ENCODE data around the gene KIF26B.
"Not testable (repeated sequence)": the region's sequence is repeated elsewhere in the genome, so short reads cannot be mapped to it uniquely, and the experiment has no call there.

Gene KIF26B

GRCh38 chr1:245330951-245331350, 176.2 kb downstream of the KIF26B start:
- no peak for FAIRE-seq

GRCh38 chr1:245332085-245332484, 177.3 kb downstream of the KIF26B start:
- no peak for FAIRE-seq

GRCh38 chr1:245332513-245332912, 177.7 kb downstream of the KIF26B start:
- FAIRE-seq, result no peak

DNA sequence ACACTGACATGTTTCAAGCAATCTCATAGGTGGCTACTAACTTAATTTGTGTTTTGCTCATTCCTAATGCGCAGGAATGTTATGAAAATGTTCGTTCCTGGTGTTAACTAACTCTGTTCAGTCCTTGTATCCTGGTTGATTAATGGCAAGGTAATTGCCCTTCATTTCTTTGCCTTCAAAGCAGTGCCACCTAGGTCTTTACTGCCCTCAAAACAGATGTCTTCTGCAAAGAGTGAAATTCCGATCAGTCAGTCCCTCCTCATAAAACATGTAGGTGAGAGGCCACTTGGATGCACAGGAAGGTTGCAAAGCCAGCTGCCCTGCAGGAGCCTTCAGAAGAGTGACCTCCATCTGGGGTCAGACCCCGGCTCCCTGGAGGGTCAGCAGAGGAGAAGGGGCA, 179.4 kb downstream of the KIF26B start:
- FAIRE-seq, result no peak

DNA sequence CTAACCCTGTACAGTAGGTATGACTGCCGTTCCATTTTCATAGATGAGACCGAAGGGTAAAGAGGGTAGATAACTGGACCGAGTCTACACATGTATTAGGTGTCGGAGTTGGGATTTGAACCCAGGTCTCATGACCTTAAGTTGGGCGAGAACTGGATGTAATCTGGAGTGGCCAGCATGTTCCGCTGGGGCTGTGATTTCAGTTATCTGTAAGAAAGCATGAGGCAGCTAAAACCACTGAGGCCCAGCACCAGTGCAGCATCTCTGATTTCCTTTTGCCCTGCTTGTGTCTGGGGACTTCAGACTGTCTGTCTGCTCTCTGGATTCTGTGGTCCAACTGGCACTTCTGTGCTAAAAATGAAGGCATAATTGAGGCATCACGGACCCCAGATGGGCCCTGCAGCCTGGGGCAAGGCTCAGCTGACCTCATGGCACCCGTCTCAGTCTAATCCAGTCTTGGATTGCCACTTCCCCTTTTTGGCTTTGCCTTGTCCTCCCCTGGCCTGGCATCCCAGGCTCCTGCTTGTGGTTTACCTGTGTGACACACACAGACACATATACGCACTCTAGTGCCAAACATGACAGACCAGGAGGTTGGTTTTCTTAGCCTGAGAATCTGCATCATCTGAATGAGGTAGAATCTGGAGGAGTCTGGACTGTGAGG, 180.2 kb downstream of the KIF26B start:
- FAIRE-seq, result no peak

DNA sequence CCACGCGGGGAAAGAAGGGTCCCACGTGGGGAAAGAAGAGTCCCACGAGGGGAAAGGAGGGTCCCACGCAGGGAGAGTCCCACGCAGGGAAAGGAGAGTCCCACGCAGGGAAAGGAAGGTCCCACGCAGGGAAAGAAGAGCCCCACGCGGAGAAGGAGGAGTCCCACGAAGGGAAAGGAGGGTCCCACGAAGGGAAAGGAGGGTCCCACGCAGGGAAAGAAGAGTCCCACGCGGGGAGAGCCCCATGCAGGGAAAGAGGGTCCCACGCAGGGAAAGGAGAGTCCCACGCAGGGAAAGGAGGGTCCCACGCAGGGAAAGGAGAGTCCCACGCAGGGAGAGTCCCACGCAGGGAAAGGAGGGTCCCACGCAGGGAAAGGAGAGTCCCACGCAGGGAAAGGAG, 180.9 kb downstream of the KIF26B start:
- FAIRE-seq, result not testable (repeated sequence)

DNA sequence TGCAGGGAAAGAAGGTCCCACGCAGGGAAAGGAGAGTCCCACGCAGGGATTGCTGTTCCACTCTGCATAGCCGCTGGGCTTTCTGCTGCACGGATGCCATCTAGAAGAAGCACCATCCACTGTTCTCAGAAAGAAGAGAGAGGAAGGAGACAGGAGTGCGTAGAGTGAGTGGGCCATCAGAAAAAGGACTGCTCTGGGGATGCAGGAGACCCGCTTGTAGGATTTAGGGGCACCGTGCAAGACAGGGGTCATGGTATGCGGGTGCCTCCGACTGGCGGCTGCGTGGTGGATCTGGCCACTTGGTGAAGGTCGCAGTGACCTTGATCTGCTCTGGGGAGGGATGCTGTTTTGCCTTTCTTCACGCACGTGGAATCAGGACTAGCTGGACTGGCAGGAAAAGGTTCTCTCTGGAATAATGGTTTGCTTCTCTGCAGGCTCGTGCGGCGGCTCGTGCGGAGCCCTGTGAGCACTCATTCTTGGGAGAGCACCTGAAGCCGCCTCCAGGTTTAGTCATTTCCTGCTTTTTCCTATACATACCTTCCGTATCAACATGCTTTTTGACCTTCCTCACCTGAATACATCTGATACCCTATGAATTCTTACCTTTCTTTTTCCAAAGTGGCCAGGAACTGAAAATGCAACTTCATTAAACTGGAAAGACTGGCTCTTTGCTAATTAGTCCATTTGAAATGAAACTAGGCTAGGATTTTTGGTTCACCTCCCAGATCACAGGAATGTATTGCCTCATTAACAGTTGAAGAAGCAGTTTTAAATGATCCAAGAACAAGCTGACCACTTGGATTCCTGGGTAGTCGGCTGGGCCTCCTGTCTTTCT, 181.6 kb downstream of the KIF26B start:
- FAIRE-seq, result no peak

GRCh38 chr1:245336984-245337355, 182.2 kb downstream of the KIF26B start:
- FAIRE-seq, result not testable (repeated sequence)

- no peak for FAIRE-seq
Observed at GRCh38 chr1:245337829-245338484, 183.2 kb downstream of the KIF26B start.

- FAIRE-seq, result no peak
Observed at GRCh38 chr1:245338485-245338877, 183.7 kb downstream of the KIF26B start.

DNA sequence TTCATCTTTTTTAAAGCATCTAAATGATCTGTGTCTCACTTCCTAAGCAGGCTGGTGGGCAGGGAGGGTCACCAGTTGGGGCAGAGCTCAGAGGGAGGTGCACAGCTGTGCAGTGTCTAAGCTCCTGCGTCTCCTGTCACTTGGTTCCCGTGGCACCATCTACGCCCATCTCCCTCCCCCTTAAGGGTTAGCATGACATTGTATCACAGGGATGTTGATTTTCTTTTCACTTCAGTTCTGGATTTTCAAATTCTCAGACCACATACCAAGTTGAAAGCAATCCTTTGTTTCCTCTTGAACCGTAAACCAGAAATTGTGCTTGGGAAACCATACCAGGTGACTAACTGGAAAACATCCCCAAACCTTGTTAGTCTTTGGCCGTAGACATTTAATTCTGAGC, 187.0 kb downstream of the KIF26B start:
- no peak for FAIRE-seq

GRCh38 chr1:245345191-245345884, 190.6 kb downstream of the KIF26B start:
- FAIRE-seq, result no peak

GRCh38 chr1:245348626-245349025, 193.8 kb downstream of the KIF26B start:
- no peak for FAIRE-seq

DNA sequence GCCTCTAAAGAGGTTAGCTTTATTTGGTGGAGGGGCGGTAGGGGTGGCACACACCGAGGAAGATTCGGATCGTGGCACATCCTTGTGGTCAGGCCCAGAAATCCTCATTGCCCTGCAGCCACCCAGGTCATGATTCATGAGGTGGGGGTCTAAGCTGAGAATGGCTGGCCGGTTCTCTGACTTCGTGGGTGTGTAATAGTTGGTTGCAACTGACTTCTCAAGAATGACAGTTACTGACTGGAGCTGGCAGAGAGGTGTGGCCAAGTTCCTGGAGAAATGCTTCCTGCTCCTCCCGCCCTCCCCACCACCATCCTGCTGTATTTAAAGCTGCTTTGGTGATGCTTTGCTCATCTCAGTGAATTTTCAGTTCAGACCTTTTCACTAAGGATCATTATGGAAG, 198.6 kb downstream of the KIF26B start:
- no peak for FAIRE-seq

GRCh38 chr1:245353915-245354775, 199.4 kb downstream of the KIF26B start:
- no peak for FAIRE-seq

DNA sequence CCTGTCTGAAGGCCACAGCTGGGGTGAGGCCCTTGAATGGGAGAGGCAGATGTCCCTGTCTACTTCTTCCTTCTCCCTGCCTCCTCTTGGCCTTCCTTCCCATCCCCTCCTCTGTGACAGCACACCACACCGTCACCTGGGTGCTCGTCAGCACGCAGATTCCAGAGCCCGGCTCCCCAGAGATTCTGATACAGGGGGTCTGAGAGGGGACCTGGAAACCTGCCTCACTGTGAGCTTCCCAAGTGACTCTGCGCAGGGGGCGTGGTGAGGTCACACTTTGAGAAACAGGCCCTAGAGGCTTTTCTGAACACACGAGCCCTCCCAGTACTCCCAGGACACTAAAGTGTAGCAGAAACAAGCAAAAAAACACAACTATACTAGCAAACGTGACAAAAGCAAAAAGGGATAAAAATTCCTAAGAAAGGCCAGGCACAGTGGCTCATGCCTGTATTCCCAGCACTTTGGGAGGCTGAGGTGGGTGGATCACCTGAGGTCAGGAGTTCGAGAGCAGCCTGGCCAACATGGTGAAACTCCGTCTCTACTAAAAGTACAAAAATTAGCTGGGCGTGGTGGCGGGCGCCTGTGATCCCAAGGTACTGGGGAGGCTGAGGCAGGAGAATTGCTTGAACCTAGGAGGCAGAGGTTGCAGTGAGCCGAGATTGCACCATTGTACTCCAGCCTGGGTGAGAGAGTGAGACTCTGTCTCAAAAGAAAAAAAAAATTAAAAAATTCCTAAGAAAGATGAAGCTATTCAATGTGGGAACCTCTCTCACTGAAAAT, 201.3 kb downstream of the KIF26B start:
- FAIRE-seq, result not testable (repeated sequence)

GRCh38 chr1:245356891-245357585, 202.3 kb downstream of the KIF26B start:
- no peak for FAIRE-seq

- FAIRE-seq, result not testable (repeated sequence)
Observed at GRCh38 chr1:245359101-245359680, 204.4 kb downstream of the KIF26B start.

DNA sequence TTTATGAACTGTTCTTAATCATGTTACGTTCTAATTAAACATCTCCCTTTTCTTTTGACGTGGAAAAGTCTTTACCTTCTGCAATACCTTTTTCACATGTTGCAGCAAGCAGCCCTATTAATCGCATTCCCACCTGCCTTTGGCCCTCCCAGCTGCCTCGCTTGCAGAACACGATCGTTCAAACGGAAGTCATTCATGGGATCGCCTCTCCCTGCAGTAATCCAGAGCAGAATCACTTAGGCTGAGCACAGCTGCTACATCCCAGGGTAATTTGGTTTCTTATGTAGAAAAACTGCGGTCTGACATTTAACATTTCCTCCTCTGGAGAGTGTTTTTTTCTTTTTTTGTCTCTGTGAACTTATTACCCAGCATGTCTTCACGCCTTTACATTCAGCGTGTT, 206.3 kb downstream of the KIF26B start:
- FAIRE-seq, result no peak

GRCh38 chr1:245361951-245362350, 207.2 kb downstream of the KIF26B start:
- no peak for FAIRE-seq

Data from endometrium (tissue), 2 donors.